ENCODE data around the gene APC.
"Not testable (repeated sequence)": the region's sequence is repeated elsewhere in the genome, so short reads cannot be mapped to it uniquely, and the experiment has no call there.

The APC gene

GRCh38 chr5:112885001-112885400 lies 147.3 kb downstream of the APC start:
- no peak for TF ChIP-seq CTCF (IDR thresholded peaks at IDR 0.05; ENCODE audit: borderline replicate concordance, insufficient read depth, low read depth, low read length)

GRCh38 chr5:112886975-112887374 lies 149.3 kb downstream of the APC start:
- no peak overlapping the region for H3K4me3 ChIP-seq (ENCODE audit: low read depth, low read length)
- no peak for TF ChIP-seq CTCF (IDR thresholded peaks at IDR 0.05; ENCODE audit: borderline replicate concordance, insufficient read depth, low read depth, low read length)

More at GRCh38 chr5:112885001-112885400, 147.3 kb downstream of the APC start:
- H3K4me3 ChIP-seq (ENCODE audit: low read depth, low read length) = no peak overlapping the region

- not testable (repeated sequence) for H3K4me3 ChIP-seq (ENCODE audit: low read depth, low read length)
These were observed 154.4 kb downstream of the APC start for GRCh38 chr5:112892066-112892465.

- no peak for TF ChIP-seq CTCF (IDR thresholded peaks at IDR 0.05; ENCODE audit: borderline replicate concordance, insufficient read depth, low read depth, low read length)
- no peak overlapping the region for H3K4me3 ChIP-seq (ENCODE audit: low read depth, low read length)
These were observed 155.1 kb downstream of the APC start for GRCh38 chr5:112892776-112893175.

- H3K4me3 ChIP-seq (ENCODE audit: low read depth, low read length) = no peak overlapping the region
- no peak for TF ChIP-seq CTCF (IDR thresholded peaks at IDR 0.05; ENCODE audit: borderline replicate concordance, insufficient read depth, low read depth, low read length)
These were observed 158.0 kb downstream of the APC start for GRCh38 chr5:112895682-112896081.

Data from GM12875 (cell line).